PFSK-1 (cell line): ENCODE results near the gene PRKACA.

Experiments
- POLR2AphosphoS5 ChIP-seq: IDR thresholded peaks from 2 replicates; pipeline ENCODE4 v1.6.1; 2012; ENCODE audit warnings: low read depth, mild to moderate bottlenecking, control low read depth, low read length, moderate library complexity
- REST ChIP-seq, 2 experiments: IDR thresholded peaks; 2 replicates each; pipeline versions ENCODE4 v1.6.1 to v1.8.0; 2011 to 2012; ENCODE audit warnings: low read depth in 2 of 2, low read length in 2 of 2, control low read depth in 1 of 2, inconsistent platforms in 1 of 2, mild to moderate bottlenecking in 1 of 2, moderate library complexity in 1 of 2; ENCODE audit not compliant: insufficient read depth in 1 of 2
- SIN3A ChIP-seq: IDR thresholded peaks from 2 replicates; pipeline ENCODE4 v1.6.1; 2012; ENCODE audit warnings: mild to moderate bottlenecking, low read length, moderate library complexity, borderline replicate concordance; ENCODE audit not compliant: insufficient read depth

DNA sequence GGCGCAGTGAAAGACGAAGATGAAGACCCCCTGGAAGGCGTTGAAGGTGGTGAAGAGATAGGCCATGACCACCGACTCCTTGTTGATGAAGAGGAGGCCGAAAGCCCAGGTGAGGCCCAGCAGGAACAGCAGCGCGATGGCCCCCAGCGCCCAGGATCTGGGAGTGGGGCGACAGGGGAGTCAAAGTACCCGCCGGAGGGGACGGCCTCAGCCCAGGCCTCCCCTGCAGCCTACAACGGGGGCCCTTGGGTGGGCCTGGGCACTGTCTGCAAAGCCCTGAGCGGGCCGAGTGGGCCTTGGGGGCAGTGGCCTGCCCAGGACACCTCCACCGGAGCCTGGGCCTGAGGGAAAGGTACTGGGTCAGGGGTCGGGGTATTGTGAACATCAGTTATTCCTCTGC lies 37.8 kb upstream of the PRKACA start:
- TF ChIP-seq SIN3A (no peak), POLR2AphosphoS5 (no peak), REST (IDR thresholded peaks at IDR 0.05; ENCODE audit: insufficient read depth in 1 of 2, low read depth in 2 of 2, low read length in 2 of 2) (no peak)
